Measurements from ENCODE around the gene MYPOP.

MYPOP gene, protein sequence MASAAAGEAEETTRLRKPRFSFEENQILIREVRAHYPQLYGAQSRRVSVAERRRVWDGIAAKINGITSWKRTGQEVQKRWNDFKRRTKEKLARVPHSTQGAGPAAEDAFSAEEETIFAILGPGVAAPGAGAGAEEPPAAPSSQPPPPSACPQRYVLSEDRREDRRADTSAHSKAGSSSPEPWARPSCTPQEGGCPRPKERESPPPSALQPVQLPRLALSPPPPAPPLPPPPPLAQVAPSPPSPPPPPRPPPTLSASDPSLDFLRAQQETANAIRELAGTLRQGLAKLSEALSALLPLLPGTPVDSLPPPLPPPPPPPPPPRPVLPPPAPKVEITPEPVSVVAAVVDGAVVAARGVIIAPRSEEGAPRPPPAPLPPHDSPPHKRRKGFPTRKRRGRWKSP

DNA sequence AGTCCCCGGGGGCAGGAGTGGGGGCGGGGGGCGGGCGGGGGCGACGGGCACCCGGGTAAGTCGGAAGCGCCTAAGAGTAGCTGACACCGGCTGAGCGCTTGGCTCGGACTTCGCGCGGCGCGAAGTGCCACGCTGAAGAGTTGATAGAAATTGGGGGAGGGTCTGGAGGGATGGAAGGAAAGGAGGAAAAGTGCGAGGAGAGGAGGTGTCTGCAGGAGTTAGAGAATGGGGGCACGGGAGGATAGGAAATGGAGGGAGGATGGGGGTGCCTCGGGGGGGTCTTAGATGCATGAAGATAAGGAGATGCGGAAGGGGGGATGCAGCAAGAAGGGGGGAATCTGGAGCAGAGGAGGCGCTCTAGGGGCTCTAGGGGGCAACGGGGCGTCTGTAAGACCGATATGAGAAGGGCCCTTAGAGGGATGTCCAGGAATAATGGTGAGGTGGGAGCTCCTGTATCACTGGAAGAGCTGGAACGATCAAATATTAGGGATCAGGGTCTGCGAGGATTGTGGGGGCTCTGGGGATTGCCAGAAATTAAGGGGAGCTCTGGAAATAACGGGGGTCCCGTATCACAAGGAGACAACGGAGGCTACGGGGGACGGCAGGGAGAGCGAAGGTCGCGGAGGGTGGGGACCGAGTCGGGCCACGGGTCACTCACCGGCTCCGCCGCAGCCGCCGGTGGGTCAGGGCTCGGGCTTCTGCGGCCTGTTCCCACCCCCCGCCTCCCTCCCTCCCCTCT, at the start of gene MYPOP:
TSS of gene MYPOP (minus strand) at position 702 of the 739 bp plus-strand sequence. CDS start 840 bp downstream, outside the sequence.
- no peak for DNase-seq (ENCODE audit: low read depth)
- peak within 1 kb of the TSS; percentile 84 for H3K4me3 ChIP-seq (ENCODE audit: low read depth, low read length)
- TF ChIP-seq, protein P1, sequence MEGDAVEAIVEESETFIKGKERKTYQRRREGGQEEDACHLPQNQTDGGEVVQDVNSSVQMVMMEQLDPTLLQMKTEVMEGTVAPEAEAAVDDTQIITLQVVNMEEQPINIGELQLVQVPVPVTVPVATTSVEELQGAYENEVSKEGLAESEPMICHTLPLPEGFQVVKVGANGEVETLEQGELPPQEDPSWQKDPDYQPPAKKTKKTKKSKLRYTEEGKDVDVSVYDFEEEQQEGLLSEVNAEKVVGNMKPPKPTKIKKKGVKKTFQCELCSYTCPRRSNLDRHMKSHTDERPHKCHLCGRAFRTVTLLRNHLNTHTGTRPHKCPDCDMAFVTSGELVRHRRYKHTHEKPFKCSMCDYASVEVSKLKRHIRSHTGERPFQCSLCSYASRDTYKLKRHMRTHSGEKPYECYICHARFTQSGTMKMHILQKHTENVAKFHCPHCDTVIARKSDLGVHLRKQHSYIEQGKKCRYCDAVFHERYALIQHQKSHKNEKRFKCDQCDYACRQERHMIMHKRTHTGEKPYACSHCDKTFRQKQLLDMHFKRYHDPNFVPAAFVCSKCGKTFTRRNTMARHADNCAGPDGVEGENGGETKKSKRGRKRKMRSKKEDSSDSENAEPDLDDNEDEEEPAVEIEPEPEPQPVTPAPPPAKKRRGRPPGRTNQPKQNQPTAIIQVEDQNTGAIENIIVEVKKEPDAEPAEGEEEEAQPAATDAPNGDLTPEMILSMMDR (IDR thresholded peaks at IDR 0.05; ENCODE audit: low read depth, low read length, missing control alignments): peak; percentile 3

DNA sequence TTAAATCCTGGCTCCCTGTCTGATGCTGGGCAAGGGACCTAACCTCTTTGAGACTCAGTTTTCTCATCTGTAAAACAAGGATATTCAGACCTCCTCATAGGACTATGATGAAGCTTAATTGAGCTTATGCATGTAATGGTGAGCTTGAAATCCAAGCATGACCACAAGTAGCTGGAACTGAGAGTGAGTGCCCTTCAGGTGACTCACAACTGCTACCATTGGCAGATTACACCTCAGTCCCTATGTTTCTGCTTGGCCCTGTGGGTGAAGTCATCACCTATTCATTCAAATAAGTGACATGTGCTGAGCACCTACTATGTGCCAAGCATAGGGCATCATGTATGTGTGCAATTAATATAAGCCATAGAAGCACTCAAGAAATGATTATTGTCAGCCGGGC, 45.5 kb upstream of the MYPOP start:
- TF ChIP-seq, protein P1 (IDR thresholded peaks at IDR 0.05; ENCODE audit: low read depth, low read length, missing control alignments): no peak
- DNase-seq (ENCODE audit: low read depth): no peak
- H3K4me3 ChIP-seq (ENCODE audit: low read depth, low read length): no peak overlapping the region

DNA sequence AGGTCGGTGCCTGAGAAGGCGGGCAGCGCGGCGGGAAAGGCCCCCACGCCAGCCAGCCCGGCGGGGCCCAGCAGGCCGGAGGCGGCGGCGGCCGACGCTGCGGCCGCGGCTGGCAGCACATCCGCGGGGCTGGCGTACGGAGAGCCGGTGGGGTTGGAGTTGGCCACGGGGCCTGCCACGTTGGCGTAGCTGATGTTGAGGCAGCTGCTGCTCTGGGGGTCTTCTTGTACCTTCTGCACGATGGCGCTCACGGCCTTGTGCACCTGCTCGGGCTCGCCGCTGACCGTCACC, 38.0 kb upstream of the MYPOP start:
- no peak overlapping the region for H3K4me3 ChIP-seq (ENCODE audit: low read depth, low read length)
- TF ChIP-seq, protein P1 (IDR thresholded peaks at IDR 0.05; ENCODE audit: low read depth, low read length, missing control alignments): no peak
- DNase-seq (ENCODE audit: low read depth): no peak

DNA sequence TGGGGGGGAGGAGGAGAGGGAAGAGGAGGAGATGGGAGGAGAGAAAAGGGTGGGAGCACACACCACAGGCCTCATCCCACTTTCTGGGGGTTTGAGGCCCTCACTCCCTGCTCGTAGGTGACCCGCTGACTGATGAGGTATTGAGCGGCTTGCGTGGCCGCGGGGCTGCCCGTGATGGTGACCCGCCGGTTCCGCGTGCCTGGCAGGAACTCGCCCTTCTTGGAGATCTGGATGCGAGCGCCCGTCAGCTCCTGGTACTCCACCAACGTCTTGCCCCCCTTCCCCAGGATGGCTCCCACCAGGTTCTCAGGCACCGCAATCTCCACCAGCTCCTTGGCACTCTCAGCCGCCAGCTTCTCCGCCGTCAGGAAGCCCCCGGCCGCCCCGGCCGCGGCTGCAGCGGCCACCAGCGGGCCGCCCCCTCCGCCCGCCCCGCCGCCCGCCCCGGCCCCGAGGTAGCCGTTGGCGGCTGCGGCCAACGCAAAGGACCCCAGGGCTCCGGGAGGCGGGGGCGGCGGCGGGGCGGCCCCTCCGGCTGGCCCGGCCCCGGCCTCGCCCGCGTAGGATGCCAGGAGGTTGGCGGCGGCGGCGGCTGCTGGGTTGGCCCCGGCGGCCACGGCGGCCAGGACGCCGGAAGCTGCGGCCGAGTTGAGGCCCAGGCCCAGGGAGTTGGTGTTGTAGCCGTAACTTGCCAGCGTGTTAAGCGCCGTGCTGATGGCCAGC, 37.5 kb upstream of the MYPOP start:
- no peak for DNase-seq (ENCODE audit: low read depth)
- TF ChIP-seq, protein P1 (IDR thresholded peaks at IDR 0.05; ENCODE audit: low read depth, low read length, missing control alignments): no peak

DNA sequence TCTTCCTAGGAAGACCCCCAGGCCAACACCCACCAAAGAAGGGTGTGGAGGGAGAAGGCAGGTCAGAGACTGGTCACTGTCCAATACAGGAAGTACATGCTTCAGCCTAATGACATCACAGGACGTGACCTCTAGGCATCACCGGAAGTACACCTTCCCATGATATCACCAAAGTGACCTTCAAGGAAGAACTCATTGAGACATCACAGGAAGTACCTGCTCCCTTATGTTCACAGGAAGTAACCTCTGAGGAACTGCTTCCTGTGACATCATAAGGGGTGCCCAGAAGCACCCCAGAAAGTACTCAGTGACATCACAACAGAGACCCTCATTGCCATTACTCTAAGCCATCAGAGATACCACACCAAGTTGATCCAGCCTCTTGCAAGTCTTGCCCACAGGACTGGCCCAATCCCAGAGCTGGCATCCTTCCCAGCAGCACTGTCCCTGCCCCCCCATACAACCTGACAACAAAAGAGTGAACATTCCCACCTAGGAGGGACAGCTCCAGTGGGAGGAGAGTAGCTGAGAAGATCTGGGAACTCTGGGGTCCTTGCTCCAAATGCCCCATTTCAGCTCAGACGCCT, 36.4 kb upstream of the MYPOP start:
- TF ChIP-seq, protein P1 (IDR thresholded peaks at IDR 0.05; ENCODE audit: low read depth, low read length, missing control alignments): no peak
- no peak overlapping the region for H3K4me3 ChIP-seq (ENCODE audit: low read depth, low read length)
- DNase-seq (ENCODE audit: low read depth): no peak

More for the DNA sequence above, 37.5 kb upstream of the MYPOP start:
- no peak overlapping the region for H3K4me3 ChIP-seq (ENCODE audit: low read depth, low read length)

DNA sequence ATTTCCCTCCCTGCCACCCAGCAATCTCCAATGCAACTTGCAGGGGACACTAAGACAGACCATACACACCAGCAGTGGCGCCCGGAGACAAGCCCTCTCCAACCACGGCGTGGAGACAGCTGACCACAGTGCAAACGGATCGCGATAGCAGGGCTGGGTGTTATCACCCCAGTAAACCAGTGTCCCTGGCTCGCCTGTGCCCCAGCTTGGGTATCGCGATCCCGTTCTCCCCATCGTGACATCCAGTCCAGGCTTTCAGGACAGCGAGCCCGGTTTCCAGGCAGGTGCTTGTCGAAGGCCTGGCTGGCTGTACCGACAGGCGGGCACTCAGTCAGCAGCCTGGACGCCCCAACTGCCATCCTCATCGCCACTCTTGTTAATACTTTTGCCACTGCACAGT, 32.9 kb upstream of the MYPOP start:
- DNase-seq (ENCODE audit: low read depth): no peak
- H3K4me3 ChIP-seq (ENCODE audit: low read depth, low read length): no peak overlapping the region
- TF ChIP-seq, protein P1 (IDR thresholded peaks at IDR 0.05; ENCODE audit: low read depth, low read length, missing control alignments): no peak

Data from GM12864 (cell line).